H1 (cell line): Measurements from ENCODE around the gene HMGB1. TPM values are rescaled to one million over a fixed set of nuclear protein-coding genes. Genes with fewer than 3 reads are reported as not detected.

Experiments used
- CTCF ChIA-PET: fragments of 300-600 bp; sonication (Branson Sonifier 250); formaldehyde crosslinking; loops from one replicate; lab custom pipeline; 2021; ENCODE audit not compliant: partially characterized antibody; lab: Charles Lee
- POLR2A ChIA-PET: fragments of 300-600 bp; sonication (Branson Sonifier 250); formaldehyde crosslinking; loops from one replicate; lab custom pipeline; 2021; ENCODE audit warnings: inconsistent platforms; ENCODE audit not compliant: partially characterized antibody; lab: Charles Lee
- DNase-seq, 2 experiments: peaks; one replicate each; pipeline versions ENCODE4 v3.0.0 to v3.0.0-alpha.2; 2010 to 2022; ENCODE audit warnings: low spot score in 2 of 2, low read depth in 1 of 2, mixed read lengths in 1 of 2
- FAIRE-seq: peaks from 2 replicates; lab custom pipeline; 2011; peaks lifted over from hg19 to GRCh38; lab: Jason Lieb, UNC
- H2AFZ ChIP-seq: 2 replicates; pipeline ENCODE4 v1.8.1; 2012; ENCODE audit warnings: low read length, inconsistent platforms
- H2AK5ac ChIP-seq: 2 replicates; pipeline ENCODE4 v1.6.1; 2013; ENCODE audit warnings: low read depth, low read length
- H2BK120ac ChIP-seq: replicated peaks from 2 replicates; pipeline ENCODE3; 2013; ENCODE audit warnings: low read depth, low read length, inconsistent platforms
- H2BK12ac ChIP-seq: 2 replicates; pipeline ENCODE4 v1.6.1; 2013; ENCODE audit warnings: low read depth, low read length
- H2BK15ac ChIP-seq: 2 replicates; pipeline ENCODE4 v1.6.1; 2013; ENCODE audit warnings: low read length
- H2BK20ac ChIP-seq: 2 replicates; pipeline ENCODE4 v1.6.1; 2013; ENCODE audit warnings: low read length
- H2BK5ac ChIP-seq: 2 replicates; pipeline ENCODE4 v1.6.1; 2013; ENCODE audit warnings: low read depth, low read length
- H3K14ac ChIP-seq: 2 replicates; pipeline ENCODE4 v1.6.1; 2013; ENCODE audit warnings: inconsistent platforms; ENCODE audit not compliant: insufficient read length
- H3K18ac ChIP-seq: 2 replicates; pipeline ENCODE4 v1.6.1; 2013; ENCODE audit warnings: low read length; ENCODE audit errors: extremely low read depth
- H3K23ac ChIP-seq: 2 replicates; pipeline ENCODE4 v1.6.1; 2013; ENCODE audit warnings: inconsistent platforms; ENCODE audit not compliant: insufficient read length
- H3K23me2 ChIP-seq: 2 replicates; pipeline ENCODE4 v1.6.1; 2013; ENCODE audit warnings: low read depth, low read length
- H3K27ac ChIP-seq: 2 replicates; pipeline ENCODE4 v1.6.1; 2011; ENCODE audit warnings: low read depth, low read length, inconsistent platforms
- H3K27me3 ChIP-seq, 4 experiments: replicated peaks in 1 of 4; 1 replicate in 1 of 4; 2 replicates in 3 of 4; pipeline versions ENCODE4 v1.6.1 to v1.8.1; 2011 to 2013; ENCODE audit warnings: low read length in 3 of 4, mild to moderate bottlenecking in 3 of 4, inconsistent platforms in 2 of 4, mixed read lengths in 2 of 4, moderate library complexity in 1 of 4; ENCODE audit not compliant: control insufficient read depth in 3 of 4, insufficient read depth in 3 of 4; ENCODE audit errors: extremely low read depth in 1 of 4
- H3K36me3 ChIP-seq, 4 experiments: 2 replicates each; pipeline versions ENCODE4 v1.6.1 to v1.8.1; 2011 to 2013; ENCODE audit warnings: mild to moderate bottlenecking in 4 of 4, low read length in 3 of 4, moderate library complexity in 2 of 4, control low read depth in 1 of 4, inconsistent platforms in 1 of 4; ENCODE audit not compliant: insufficient read depth in 4 of 4, control insufficient read depth in 2 of 4
- H3K4ac ChIP-seq: replicated peaks from 2 replicates; pipeline ENCODE3; 2013; ENCODE audit warnings: low read length, low read depth, mixed read lengths, inconsistent platforms; ENCODE audit not compliant: insufficient read length
- H3K4me1 ChIP-seq, 4 experiments: replicated peaks in 1 of 4; 1 replicate in 1 of 4; 2 replicates in 3 of 4; pipeline versions ENCODE4 v1.6.1 to v1.8.1; 2011 to 2013; ENCODE audit warnings: low read length in 3 of 4, inconsistent platforms in 2 of 4, mixed read lengths in 1 of 4; ENCODE audit not compliant: insufficient read depth in 4 of 4, control insufficient read depth in 3 of 4
- H3K4me2 ChIP-seq, 2 experiments: 2 replicates each; pipeline versions ENCODE4 v1.6.1 to v1.8.1; 2011 to 2013; ENCODE audit warnings: low read depth in 2 of 2, low read length in 2 of 2, control low read depth in 1 of 2, inconsistent platforms in 1 of 2, mild to moderate bottlenecking in 1 of 2; ENCODE audit not compliant: insufficient read depth in 1 of 2
- H3K4me3 ChIP-seq, 4 experiments: fragments of 200-600, 300-600 bp in 1 of 4; sonication (generic), shearing (Covaris generic), sonication (Bioruptor Twin) in 1 of 4; 2 replicates each; pipeline versions ENCODE4 v1.5.1 to v1.8.1; 2011 to 2016; ENCODE audit warnings: low read length in 4 of 4, low read depth in 3 of 4, control low read depth in 2 of 4, inconsistent platforms in 2 of 4, mild to moderate bottlenecking in 2 of 4, mixed read lengths in 1 of 4, moderate library complexity in 1 of 4; ENCODE audit not compliant: insufficient read depth in 2 of 4; ENCODE audit errors: extremely low read depth in 1 of 4
- H3K56ac ChIP-seq: replicated peaks from 2 replicates; pipeline ENCODE3; 2013; ENCODE audit warnings: low read depth, mild to moderate bottlenecking, mixed read lengths, low read length, inconsistent platforms; ENCODE audit not compliant: insufficient read length
- H3K79me1 ChIP-seq: 2 replicates; pipeline ENCODE4 v1.6.1; 2013; ENCODE audit warnings: low read depth, low read length, control low read depth
- H3K79me2 ChIP-seq, 2 experiments: 2 replicates each; pipeline versions ENCODE4 v1.6.1 to v1.8.1; 2012 to 2013; ENCODE audit warnings: low read length in 2 of 2, mild to moderate bottlenecking in 2 of 2, inconsistent platforms in 1 of 2; ENCODE audit not compliant: insufficient read depth in 2 of 2, control insufficient read depth in 1 of 2
- H3K9ac ChIP-seq, 4 experiments: replicated peaks in 1 of 4; 1 replicate in 1 of 4; 2 replicates in 3 of 4; pipeline versions ENCODE4 v1.6.1 to v1.8.1; 2011 to 2013; ENCODE audit warnings: low read depth in 3 of 4, low read length in 3 of 4, control low read depth in 2 of 4, mild to moderate bottlenecking in 2 of 4, moderate library complexity in 2 of 4, inconsistent platforms in 1 of 4; ENCODE audit errors: extremely low read depth in 1 of 4
- H3K9me3 ChIP-seq, 2 experiments: 2 replicates each; pipeline versions ENCODE4 v1.6.1 to v1.8.1; 2012 to 2013; ENCODE audit warnings: mild to moderate bottlenecking in 2 of 2, moderate library complexity in 2 of 2, control low read depth in 1 of 2, inconsistent platforms in 1 of 2, low read depth in 1 of 2, low read length in 1 of 2, mixed read lengths in 1 of 2; ENCODE audit not compliant: insufficient read depth in 2 of 2
- H4K20me1 ChIP-seq, 2 experiments: replicated peaks in 1 of 2; 2 replicates each; pipeline versions ENCODE3 to v1.8.1; 2011 to 2013; ENCODE audit warnings: inconsistent platforms in 2 of 2, low read length in 2 of 2, mild to moderate bottlenecking in 1 of 2; ENCODE audit not compliant: insufficient read depth in 2 of 2, control insufficient read depth in 1 of 2
- H4K5ac ChIP-seq: 2 replicates; pipeline ENCODE4 v1.6.1; 2013; ENCODE audit warnings: low read length, low read depth, mixed read lengths, inconsistent platforms; ENCODE audit not compliant: insufficient read length
- H4K8ac ChIP-seq: 2 replicates; pipeline ENCODE4 v1.8.0; 2013; ENCODE audit warnings: mild to moderate bottlenecking, moderate library complexity, low read length, inconsistent platforms; ENCODE audit not compliant: insufficient read depth; ENCODE audit errors: extremely low read depth
- H4K91ac ChIP-seq: replicated peaks from 2 replicates; pipeline ENCODE3; 2013; ENCODE audit warnings: low read length, mixed read lengths, inconsistent platforms; ENCODE audit not compliant: insufficient read length
- BCL11A ChIP-seq, 2 experiments: IDR thresholded peaks; one replicate each; pipeline ENCODE4 v1.6.1; 2011; ENCODE audit warnings: low read depth in 2 of 2, low read length in 2 of 2, mild to moderate bottlenecking in 2 of 2
- FOSL1 ChIP-seq: IDR thresholded peaks from 2 replicates; pipeline ENCODE4 v1.6.1; 2011; ENCODE audit warnings: mild to moderate bottlenecking, low read depth, low read length, moderate library complexity; ENCODE audit not compliant: insufficient read depth
- KDM5A ChIP-seq: fragments of 200-600 bp; IDR thresholded peaks from 2 replicates; pipeline ENCODE4 v1.7.1; 2012; ENCODE audit warnings: mild to moderate bottlenecking, low read length, inconsistent platforms, mixed read lengths
- POLR2A ChIP-seq, 2 experiments: IDR thresholded peaks; 1 replicate in 1 of 2; 2 replicates in 1 of 2; pipeline ENCODE4 v1.6.1; 2011; ENCODE audit warnings: low read depth in 2 of 2, low read length in 2 of 2, mild to moderate bottlenecking in 2 of 2; ENCODE audit errors: control extremely low read depth in 1 of 2
- SIX5 ChIP-seq: IDR thresholded peaks from 2 replicates; pipeline ENCODE4 v1.6.1; 2011; ENCODE audit warnings: mild to moderate bottlenecking, low read depth, low read length
- WGBS, 2 experiments: shearing (Covaris generic) in 1 of 2; methylation state at CpG; one replicate each; pipeline versions ENCODE4 v1.1.6 to v1.1.7; 2013 to 2015; ENCODE audit warnings: low lambda C conversion rate in 2 of 2, mixed read lengths in 2 of 2, inconsistent platforms in 1 of 2, low coverage in 1 of 2, missing lambda C conversion rate in 1 of 2; ENCODE audit not compliant: insufficient replicate concordance in 2 of 2, insufficient coverage in 1 of 2, insufficient read length in 1 of 2; ENCODE audit errors: extremely low coverage in 1 of 2, missing lambda C conversion rate in 1 of 2; 5-methylcytosine and 5-hydroxymethylcytosine counted together
- polyA plus RNA-seq, 7 experiments: library from polyadenylated mRNA; depleted of rRNA in 3 of 7; stranded (reverse) in 5 of 7; unstranded in 2 of 7; fragments of >200 nt in 5 of 7; fragments of 200-250 nt in 2 of 7; gene quantifications; 1 replicate in 5 of 7; 2 replicates in 1 of 7; 4 replicates in 1 of 7; pipeline versions ENCODE4 v1.2.1 to v1.2.3, GENCODE V29; 2011 to 2013; ENCODE audit warnings: missing spikeins in 2 of 7, mixed read lengths in 2 of 7
- total RNA-seq: library from RNA; stranded (reverse); fragmentation: NEBNext Ultra II Directional; extraction: Animal tissue kit (Norgen Biotek cat#: 25700); gene quantifications from 2 replicates; pipeline ENCODE4 v1.2.1, GENCODE V29; 2021

The HMGB1 gene
- total and polyA plus RNA-seq, 2 of the 8 experiments (the other 6 are each of a cell fraction or from before 2014, with no cell fraction given): 123 to 776 TPM

- Histone ChIP-seq H3K56ac (no peak overlapping the region), H2AK5ac (no peak overlapping the region), H3K23me2 (peaks cover 4% of the 10 kb centered on the region; the same call in 1 of the 2 replicates), H3K9ac (no peak overlapping the region), H2BK15ac (peak overlapping the region; percentile 92), H2AFZ (peak overlapping the region; percentile 43; the same call in 1 of the 2 replicates), H4K91ac (no peak overlapping the region), H3K79me1 (no peaks in the 10 kb centered on the region), H3K14ac (no peak overlapping the region), H3K9me3 (no peaks in the 10 kb centered on the region), H4K8ac (no peak overlapping the region), H3K4me3 (no peak overlapping the region; a peak in 1 of 8 replicates), H2BK12ac (peak overlapping the region; percentile 89; the same call in 1 of the 2 replicates), H4K5ac (no peak overlapping the region), H2BK120ac (no peak overlapping the region), H3K4ac (no peak overlapping the region), H3K27me3 (no peaks in the 10 kb centered on the region; a peak in 1 of 7 replicates), H2BK20ac (peak overlapping the region; percentile 93), H3K36me3 (no peaks in the 10 kb centered on the region), H3K27ac (no peak overlapping the region), H4K20me1 (no peaks in the 10 kb centered on the region), H3K4me2 (no peak overlapping the region), H3K4me1 (peaks cover 0 to 10% (median 7%) of the 10 kb centered on the region in 4 experiments; a peak in 6 of 7 replicates), H3K23ac (no peak overlapping the region), H3K18ac (peak overlapping the region; percentile 39; the same call in 1 of the 2 replicates), H2BK5ac (no peak overlapping the region), H3K79me2 (no peaks in the 10 kb centered on the region)
- FAIRE-seq (no peak), DNase-seq (no peak)
- 93% methylated on average over 12 of the region's 12 CpGs; no CpG with 5 or more reads in 1 of the 2 experiments for WGBS, 2 experiments
- POLR2A ChIA-PET: interaction anchor here (2.2 to 2.5 kb wide), 2 partner anchors 14 to 21 kb away, joined by 6 to 7 read pairs; partner anchors contain the start of gene HMGB1
- TF ChIP-seq KDM5A: no peak
- TF ChIP-seq FOSL1: no peak
- no peak for TF ChIP-seq POLR2A (IDR thresholded peaks at IDR 0.05; ENCODE audit: control extremely low read depth in 1 of 2, low read depth in 2 of 2, low read length in 2 of 2)
- TF ChIP-seq BCL11A (IDR thresholded peaks at IDR 0.05; ENCODE audit: low read depth in 2 of 2, low read length in 2 of 2): no peak
- no peak for TF ChIP-seq SIX5
- CTCF ChIA-PET: interaction anchor here (0.6 to 2.1 kb wide), 7 partner anchors 13 to 929 kb away, joined by 3 to 5 read pairs (median 4); no protein-coding TSS in a partner anchor
Measured at GRCh38 chr13:30443957-30444404, 21.8 kb downstream of the HMGB1 start.
